ENCODE results near the gene NAXE.
"Not testable (repeated sequence)": the region's sequence is repeated elsewhere in the genome, so short reads cannot be mapped to it uniquely, and the experiment has no call there.

Gene NAXE

DNA sequence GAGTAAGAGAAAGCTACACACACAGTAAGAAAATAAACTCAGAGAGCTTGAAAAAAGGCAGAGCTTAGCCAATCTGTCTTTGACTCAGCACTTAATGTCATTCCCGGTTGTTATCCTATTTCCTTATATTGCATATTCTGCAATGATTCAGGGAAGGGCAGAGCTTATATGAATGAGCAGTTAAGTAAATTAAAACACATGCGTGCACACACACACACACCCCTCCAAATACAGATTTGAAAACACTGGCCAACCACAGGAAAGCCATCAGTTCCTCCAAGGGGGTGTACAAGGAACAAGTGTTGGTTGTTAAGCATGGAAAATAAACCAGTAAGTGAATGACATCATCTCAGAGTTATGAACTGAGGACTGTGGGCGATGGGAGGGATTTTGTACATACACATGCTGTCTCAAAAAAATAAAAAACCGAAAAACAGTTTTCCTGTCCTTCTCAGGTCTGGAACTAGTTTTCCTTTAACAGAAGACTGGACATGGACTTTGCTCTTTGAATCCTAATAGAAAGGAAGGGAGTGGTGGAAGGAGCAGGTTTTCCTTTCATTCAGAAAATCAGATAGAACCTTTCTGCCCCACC lies 20.2 kb upstream of the NAXE start:
- FAIRE-seq, result no peak

DNA sequence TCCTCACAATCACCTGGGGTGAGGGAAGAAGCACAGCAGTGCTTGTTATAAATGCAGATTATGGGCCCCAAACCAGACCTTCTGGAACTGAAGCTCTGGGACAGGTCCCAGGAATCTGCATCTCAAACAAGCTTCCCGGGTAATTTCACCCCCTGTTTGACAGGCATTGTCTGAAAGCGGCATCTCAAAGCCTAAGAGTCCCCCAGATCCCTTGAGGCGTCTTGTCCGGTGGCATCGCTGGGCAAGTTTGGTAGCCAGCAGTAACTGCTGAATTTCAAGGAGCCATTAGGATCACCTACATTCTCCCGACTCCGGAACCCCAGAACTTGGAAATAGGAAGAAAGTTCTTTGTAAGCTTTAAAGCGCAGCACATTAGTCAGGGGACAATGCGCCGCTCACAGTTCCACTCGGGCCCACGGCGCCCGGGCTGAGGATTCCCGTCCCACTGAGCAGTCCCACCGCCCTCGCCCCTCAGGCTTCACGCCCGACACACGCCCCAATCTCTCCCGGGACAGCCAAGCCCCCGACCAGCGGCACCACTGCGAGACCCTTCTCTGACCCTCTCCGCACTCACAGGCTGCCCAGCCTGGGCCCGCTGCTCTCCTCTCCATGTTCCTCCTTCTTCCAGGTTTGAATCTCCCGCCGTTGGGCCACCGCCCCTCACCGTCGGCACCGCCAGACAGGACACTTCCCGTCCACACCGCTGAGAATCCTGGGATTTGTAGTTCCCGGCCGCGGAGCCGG lies 19.5 kb upstream of the NAXE start, which contains the start of gene IQGAP3:
IQGAP3 (minus strand) TSS at position 647 of the 744 bp plus-strand sequence; CDS start at position 611, 36 bp downstream.
- FAIRE-seq, result no peak

DNA sequence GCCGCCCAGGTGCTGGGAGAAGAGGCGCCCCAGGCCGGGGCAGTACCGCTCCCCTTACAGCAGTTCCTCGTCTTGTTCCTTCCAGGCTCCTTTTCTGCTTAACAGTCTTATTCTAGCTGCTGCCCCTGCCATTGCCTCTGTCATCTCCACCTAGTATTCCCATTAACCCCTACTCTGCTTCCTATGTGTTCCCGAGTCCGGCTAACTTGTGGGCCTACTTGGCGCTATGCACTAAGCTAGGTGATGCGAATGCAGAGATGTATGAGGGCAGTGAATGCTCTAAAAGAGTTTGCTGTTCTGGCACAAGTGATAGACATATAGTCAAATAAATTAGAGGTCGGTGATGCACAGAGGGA lies 18.9 kb upstream of the NAXE start:
- FAIRE-seq, result no peak

DNA sequence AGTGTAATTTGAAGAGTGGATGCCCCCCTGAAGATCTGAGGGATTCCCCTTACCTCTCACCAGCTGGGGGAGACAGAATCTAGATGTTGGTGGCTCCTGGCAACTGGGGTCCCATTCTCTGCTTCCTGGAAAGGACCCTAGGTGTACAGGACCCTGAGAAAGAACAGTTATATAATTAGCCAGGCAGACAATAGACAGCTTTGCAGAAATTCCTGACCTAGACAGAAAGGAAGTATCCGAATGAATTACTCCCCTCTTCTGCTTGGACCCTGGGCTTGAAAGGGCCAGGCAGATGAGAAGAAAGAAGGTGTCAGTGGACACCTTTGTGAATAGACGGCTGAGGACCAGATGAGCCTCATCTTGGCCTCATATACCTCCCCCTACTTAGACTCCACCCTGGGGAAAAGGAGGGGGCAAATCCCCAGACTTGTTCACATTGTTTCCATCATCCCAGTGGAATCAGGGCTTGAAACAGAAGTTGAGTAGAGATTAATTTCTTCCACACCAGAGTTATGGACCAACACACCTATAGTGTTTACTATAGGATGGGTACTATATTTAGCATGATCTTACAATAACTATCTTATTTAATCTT lies 17.4 kb upstream of the NAXE start:
- no peak for FAIRE-seq

DNA sequence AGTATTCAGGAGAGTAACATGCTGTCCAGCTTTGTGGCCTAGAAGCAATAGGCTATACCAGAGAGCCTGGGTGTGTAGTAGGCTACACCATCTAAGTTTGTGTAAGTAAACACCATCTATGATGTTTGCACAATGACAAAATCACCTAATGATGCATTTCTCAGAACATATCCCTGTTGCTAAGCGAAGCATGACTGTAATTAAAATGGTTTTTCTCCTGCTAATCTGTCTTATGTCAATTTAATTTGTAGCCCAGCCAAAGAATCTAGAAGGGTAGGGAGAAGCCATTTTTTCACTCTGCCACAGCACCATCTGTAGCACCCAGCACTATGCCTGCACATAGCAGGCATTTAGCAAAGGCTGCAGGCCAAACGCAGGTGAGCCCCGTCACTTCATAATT lies 14.0 kb upstream of the NAXE start:
- no peak for FAIRE-seq

DNA sequence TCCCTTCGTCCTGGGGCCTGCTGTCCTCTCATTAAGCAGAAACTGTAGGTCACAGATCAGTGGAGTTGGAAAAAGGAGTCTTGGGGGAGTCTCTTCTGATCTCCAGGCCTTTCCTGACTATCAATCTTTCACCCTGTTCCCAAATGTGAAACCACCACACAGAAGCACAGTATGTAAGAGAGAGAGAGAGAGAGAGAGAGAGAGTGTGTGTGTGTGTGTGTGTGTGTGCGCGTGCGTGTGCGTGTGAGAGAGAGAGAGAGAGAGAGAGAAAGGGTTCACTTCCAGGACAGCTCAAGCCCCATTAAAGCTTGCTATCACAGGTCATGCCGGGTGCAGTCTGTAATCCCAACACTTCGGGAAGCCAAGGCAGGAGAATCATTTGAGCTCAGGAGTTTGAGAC lies 13.5 kb upstream of the NAXE start:
- FAIRE-seq, result no peak

DNA sequence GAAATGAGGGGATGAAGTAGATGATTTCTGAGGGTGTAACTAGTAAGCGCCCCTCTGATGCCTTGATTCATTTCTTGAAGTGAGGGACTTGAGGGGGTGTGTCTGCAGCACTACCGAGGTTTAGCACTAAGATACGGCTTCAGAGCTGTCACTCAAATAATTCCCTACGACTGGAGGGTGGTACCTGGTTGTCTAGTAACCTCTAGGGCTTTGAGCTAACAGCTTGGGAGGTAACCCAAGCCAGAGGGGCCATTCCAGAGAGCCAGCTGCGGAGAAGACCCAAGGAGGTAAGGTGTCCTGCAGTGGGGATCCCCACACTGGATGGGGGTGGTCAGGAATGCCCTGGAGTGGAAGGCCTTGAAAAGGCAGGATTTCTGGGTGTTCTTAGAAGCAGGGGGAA lies 12.1 kb upstream of the NAXE start, which contains the start of gene TTC24:
TTC24 (plus strand) TSS at position 252 of the 400 bp plus-strand sequence. CDS start 1,642 bp downstream, outside the sequence.
- no peak for FAIRE-seq

DNA sequence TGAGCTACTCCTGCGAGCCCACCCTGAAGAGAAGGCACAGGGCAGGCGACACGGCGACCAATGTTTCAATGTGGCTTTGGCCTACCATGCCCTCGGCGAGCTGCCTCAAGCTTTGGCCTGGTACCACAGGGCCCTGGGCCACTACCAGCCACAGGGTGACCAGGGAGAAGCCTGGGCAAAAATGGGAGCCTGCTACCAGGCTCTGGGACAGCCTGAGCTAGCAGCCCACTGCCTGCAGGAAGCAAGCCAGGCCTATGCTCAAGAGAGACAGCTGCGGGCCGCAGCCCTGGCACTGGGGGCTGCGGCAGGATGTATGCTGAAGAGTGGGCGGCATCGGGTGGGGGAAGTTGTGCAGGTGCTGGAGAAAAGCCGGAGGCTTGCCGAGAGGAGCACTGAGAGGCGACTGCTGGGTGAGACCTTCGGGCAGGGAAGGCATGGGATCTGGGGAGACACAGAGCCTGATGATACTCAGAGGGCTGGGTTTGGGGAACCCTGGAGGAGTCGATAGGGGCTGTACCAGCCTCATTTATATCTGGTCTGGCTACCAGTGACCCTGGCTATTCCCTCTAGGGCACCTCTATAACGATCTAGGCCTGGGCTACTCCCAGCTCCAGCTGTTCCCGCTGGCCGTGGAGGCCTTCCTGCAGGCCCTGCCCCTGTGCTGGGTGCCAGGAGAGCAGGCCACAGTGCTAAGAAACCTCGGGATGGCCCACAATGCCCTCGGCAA lies 9.8 kb upstream of the NAXE start:
- FAIRE-seq, result no peak

DNA sequence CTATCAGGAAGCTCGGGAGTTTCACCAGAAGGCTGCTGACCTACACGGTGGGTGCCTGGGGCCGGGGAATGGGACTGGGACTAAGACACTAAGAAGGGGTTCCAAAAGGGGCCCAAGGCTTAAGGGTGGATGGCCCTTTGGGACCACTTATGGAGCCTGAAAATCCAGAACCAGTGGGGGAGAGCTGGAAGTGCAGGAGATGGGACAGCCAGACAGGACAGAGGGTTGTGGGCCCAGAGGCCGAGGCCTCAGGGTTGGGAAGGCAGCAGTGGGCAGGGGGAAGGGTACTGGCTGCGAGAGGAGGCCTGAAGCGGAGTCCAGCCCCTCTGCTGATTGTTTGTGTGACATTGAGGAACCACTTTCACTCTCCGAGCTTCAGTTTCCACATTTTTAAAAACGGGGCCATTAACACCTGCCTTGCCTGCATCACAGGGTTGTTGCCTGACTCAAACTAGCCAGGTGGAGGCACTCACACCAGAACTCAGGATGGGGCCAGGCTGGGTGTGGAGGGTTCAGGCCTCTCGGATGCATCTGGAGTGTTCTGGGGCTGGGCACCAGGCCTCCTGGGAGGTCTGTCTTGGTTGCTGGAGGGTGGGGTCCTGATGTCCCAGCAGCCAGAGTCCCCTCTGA lies 9.1 kb upstream of the NAXE start:
- FAIRE-seq, result no peak

DNA sequence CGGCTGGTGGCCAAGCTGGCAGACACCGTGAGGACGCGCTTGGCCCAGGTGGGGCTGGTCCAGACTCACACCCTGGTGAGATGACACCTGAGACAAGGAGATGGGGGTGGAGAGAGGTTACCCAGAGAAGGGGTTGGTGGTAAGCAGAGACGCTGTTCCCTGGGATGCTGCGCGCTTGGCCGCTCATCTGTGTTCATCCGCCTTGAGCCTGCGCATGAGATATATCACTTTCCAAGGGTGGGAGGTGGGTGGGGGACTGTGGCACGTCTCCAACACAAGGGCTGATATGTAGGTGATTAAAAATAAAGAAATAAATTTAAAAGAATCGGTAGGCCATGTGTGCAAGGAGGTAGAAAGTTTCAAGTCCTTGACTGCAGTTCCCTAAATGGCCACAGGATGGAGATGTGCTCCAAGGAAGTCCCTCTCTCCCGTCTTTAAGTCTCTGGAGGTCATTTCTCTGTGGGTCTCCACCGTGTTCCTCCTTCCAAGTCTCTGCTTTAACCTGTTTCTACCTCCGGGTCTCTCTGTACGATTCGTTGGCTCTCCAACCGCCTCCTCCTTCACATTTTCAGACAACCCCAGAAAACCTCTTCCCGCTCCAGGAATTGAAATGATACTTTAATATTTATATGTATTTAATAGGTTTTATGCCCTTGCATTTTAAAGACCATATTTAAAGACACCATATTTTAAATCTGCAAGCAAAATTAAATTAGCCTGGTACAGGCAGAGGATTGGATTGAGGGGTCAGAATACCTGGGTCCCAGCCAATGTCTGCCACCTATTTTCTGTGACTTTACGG lies 7.6 kb upstream of the NAXE start:
- peak; percentile 92 for FAIRE-seq

DNA sequence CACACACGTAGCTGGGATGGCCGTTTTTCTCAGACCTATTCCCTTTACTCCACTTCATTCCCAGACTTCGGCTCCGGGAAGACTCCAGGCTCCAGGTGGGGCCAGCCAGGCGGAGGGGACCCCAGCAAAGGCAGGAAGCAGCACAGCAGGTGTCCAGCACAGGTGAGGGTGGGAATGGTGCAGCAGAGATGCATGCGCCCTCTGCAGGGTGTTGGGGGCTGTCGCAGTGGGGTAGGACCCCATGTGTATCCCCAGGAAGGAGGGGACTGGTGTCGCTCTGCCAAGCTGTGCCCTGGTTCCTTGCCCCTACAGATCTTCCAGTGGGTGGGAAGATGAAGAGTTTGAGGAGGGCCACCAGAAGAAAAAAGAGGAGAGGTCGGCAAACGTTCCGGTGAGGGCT lies 6.8 kb upstream of the NAXE start:
- no peak for FAIRE-seq

DNA sequence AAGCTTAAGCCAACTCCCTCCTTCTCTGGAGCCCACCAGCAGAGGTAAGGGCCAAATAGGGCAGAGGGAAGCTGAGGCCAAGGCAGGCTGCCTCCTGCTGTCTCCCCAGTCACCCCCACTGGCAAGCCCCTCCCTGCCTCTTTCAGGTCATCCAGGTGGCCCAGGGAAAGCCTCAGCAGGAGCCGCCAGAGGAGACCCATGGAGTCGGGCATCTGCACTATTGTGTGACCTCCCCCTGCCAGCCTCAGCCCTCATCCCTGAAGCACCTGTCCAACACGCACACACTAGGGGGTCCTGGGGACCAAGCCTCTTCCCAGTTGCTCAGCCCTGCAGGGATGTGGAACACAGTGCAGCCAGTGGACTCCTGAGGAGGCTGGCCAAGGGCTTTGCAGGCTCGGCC lies 5.3 kb upstream of the NAXE start:
- FAIRE-seq, result no peak

DNA sequence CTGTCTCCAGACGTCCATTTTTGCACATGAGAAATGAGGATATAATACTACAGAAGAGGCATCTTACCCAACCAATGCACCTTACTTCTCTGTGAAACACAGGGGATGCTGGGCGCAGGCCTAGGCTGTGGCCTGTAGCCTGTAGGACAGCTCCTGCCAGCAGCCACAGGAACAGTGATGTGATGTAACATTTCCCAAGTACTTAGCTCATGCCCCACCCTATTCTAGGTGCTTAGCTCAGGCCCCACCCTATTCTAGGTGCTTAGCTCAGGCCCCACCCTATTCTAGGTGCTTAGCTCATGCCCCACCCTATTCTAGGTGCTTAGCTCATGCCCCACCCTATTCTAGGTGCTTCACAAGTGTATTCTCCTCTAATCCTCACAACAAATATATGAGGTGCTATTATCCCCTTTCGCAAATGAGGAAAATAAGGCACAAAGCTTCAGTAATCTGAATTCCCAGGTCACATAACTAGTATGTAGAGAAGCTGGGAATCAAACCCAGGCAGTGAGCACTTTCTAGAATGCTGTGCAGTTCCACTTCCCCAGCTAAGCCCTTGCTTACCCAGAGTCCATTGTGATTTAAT lies 4.6 kb upstream of the NAXE start:
- no peak for FAIRE-seq

DNA sequence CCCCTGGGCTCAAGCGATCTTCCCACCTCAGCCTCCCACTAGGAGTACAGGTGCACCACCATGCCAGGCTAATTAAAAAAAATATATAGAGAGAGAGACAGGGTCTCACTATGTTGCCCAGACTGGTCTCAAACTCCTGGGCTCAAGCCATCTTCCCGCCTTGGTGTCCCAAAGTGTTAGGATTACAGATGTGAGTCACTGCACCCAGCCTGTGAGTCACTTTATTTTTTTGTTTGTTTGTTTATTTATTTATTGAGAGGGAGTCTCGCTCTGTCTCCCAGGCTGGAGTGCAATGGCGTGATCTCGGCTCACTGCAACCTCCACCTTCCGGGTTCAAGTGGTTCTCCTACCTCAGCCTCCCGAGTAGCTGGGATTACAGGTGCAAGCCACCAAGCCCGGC lies 3.6 kb upstream of the NAXE start:
- not testable (repeated sequence) for FAIRE-seq

DNA sequence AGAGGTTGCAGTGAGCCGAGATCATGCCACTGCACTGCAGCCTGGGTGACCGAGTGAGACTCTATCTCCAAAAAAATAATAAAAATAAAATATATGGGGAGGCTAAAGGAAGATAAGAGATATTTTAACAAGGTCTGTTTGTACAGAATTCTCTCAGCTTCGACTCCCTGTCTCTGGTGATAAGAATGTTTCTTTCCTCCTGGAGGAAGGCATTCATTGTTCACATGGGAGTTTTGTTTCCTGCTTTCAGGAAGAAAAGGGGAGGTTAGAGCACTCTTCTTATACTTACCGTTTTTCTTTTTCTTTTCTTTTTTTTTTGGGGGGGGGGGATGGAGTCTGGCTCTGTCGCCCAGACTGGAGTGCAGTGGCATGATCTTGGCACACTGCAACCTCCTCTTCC lies 2.0 kb upstream of the NAXE start:
- no peak for FAIRE-seq

DNA sequence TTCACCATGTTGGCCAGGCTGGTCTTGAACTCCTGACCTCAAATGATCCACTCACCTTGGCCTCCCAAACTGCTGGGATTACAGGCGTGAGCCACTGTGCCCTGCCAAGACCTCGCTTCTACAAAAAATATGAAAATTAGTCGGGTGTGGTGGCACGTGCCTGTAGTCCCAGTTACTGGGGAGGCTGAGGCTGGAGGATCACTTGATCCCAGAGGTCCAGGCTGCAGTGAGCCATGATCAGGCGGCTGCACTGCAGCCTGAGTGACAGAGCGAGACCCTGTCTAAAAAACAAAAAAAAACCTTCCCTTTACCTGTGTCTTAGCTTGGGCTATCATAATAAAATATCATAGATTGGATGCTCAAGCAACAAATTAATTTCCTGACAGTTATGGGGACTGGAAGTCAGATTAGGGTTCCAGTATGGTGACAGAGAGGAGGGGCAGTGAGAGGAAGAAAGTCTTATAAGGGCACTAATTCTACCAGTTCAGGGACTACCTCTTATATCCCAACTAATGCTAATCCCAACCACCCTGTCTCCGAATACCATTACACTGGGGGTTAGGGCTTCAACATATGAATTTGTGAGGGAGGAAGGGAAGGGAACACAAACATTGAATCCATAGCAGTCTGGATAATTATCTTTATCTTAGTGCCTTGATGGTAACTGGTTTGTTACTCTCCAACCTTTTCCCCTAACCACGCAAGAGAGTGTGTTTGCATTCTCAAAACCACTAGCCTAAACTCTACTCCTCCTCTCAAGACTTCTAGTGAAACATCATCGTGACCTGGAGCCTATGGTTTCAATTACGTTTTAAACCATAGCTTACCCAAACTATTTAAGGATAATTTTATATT lies 1.0 kb upstream of the NAXE start:
- FAIRE-seq, result no peak

DNA sequence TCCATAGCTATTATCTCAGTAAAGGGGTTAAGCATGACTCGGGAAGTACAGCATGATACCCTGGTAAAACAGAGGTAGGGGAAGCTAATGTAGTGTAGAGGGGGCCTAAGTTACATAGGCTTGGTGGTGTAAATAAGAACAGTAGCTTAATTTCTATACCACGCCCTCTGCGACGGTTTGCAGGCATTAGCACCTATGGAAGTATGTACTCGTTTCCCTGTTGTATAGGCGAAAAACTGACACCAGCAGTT lies 470 bp upstream of the NAXE start:
- no peak for FAIRE-seq

DNA sequence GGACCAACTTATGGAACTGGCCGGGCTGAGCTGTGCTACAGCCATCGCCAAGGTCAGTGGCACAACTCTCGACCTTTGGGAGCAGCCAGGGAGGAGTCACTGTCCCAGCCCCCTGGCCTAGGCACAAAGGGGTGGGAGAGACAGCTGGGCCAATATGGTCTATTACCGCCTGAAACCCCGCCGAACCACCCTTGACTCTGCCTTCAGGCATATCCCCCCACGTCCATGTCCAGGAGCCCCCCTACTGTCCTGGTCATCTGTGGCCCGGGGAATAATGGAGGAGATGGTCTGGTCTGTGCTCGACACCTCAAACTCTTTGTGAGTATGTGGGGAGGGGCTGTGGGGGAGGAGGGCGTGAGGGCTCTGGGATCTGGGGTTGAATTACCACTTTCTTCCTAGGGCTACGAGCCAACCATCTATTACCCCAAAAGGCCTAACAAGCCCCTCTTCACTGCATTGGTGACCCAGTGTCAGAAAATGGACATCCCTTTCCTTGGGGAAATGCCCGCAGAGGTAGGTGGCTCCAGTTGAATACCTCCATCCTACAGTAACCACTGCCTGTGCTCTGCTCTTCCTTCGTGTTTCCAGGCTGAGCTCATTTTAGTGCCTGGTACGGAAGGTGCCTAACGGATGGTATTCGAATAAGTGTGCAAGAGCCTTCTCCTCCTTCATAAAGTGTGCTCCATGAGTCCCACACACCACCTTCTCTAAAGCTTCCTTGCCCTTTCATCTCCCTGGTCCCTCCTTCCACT lies 758 bp downstream of the NAXE start:
- no peak for FAIRE-seq

DNA sequence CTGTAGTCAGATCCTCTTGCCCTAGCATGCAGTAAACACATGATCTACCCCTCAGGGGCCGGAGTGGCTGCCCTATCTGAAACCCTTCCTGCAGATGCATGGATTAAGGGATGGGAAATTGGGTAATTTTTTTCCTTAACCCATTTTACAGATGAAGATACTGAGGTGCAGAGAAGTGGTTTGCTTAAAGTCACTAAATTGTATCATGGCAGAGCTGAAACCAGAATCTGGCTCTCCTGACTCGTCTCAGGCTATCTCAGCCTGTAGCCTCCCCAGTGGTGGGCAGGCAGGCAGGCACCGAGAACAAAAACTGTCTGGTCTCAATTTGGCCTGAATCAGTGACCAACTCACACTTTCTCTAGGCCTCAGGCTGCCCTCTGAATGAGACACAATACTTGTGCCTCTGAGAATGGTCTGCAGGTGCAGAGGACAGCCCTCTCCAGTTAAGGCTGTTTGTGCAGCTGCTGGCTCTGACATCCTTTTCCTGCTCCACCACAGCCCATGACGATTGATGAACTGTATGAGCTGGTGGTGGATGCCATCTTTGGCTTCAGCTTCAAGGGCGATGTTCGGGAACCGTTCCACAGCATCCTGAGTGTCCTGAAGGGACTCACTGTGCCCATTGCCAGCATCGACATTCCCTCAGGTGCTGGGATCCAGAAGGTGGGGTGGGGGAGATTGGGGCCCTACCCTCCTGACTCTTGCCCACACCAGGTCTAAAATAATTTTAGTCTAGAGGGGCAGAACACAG lies 1.5 kb downstream of the NAXE start:
- FAIRE-seq, result no peak

DNA sequence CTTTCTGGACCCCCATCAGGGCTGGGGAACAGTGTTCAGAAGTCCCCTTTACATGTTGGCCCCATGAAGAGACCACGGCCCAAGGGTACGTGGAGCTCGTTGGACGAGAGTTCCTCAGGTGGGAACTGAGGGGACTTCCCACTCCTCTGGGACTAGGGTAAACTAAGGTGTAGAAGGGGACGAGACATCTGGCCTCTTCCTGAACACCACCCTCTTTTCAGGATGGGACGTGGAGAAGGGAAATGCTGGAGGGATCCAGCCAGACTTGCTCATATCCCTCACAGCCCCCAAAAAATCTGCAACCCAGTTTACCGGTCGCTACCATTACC lies 2.0 kb downstream of the NAXE start:
- no peak for FAIRE-seq

Measured in TTC549 (cell line).